Transverse colon (tissue), 4 donors: Measurements from ENCODE around the gene TPST2. TPM values are rescaled to one million over a fixed set of nuclear protein-coding genes. Genes with fewer than 3 reads are reported as not detected.

ENCODE experiments used
- DNase-seq: peaks from one replicate; pipeline ENCODE4 v3.0.0-alpha.2; 2019
- H3K27ac ChIP-seq, 4 donors: fragments of 200-600 bp; sonication (generic); 2 replicates each; pipeline ENCODE4 v1.5.1; 2016 to 2018; ENCODE audit warnings: inconsistent platforms in 4 of 4
- H3K27me3 ChIP-seq: fragments of 200-600 bp; sonication (generic); 2 replicates; pipeline ENCODE4 v1.5.1; 2017; ENCODE audit warnings: inconsistent platforms
- H3K36me3 ChIP-seq, 4 donors: fragments of 200-600 bp; sonication (generic); 2 replicates each; pipeline ENCODE4 v1.5.1; 2017 to 2019; ENCODE audit warnings: inconsistent platforms in 4 of 4
- H3K4me1 ChIP-seq, 4 donors: fragments of 200-600 bp; sonication (generic); 2 replicates each; pipeline ENCODE4 v1.5.1; 2017 to 2020; ENCODE audit warnings: inconsistent platforms in 4 of 4
- H3K4me3 ChIP-seq, 4 donors: fragments of 200-600 bp; sonication (generic); 1 replicate in 1 of 4; 2 replicates in 3 of 4; pipeline versions ENCODE4 v1.5.1 to v1.6.1; 2017 to 2019; ENCODE audit warnings: inconsistent platforms in 4 of 4
- H3K9me3 ChIP-seq, 2 donors: fragments of 200-600 bp; sonication (generic); 2 replicates each; pipeline ENCODE4 v1.5.1; 2017 to 2019; ENCODE audit warnings: inconsistent platforms in 2 of 2
- EP300 ChIP-seq: sonication (generic); formaldehyde crosslinking; IDR thresholded peaks from one replicate; pipeline ENCODE4 v1.6.1; 2017; ENCODE audit warnings: antibody characterized with exemption, low read depth
- POLR2A ChIP-seq: fragments of 450-650 bp; IDR thresholded peaks from one replicate; pipeline ENCODE4 v1.6.1; 2016; ENCODE audit warnings: antibody characterized with exemption, mild to moderate bottlenecking, moderate library complexity
- POLR2AphosphoS5 ChIP-seq, 3 donors: sonication (generic); formaldehyde crosslinking; IDR thresholded peaks; one replicate each; pipeline ENCODE4 v1.6.1; 2016; ENCODE audit warnings: antibody characterized with exemption in 3 of 3
- WGBS, 2 donors: methylation state at CpG; one replicate each; pipeline ENCODE4 v1.1.5; 2018; ENCODE audit warnings: low coverage in 1 of 2; 5-methylcytosine and 5-hydroxymethylcytosine counted together
- in situ Hi-C, 4 donors: fragments of 200-750 bp; cut with MboI; loops; one replicate each; pipeline versions ENCODE4 v1.15.0 to v1.15.1; 2017; ENCODE audit warnings: low sequenced_read_pairs in 3 of 4, low pct_ligation_motif_present in 1 of 4, low pct_unique_long_range_greater_than_20kb in 1 of 4
- intact Hi-C: fragments of 100-400 bp; cut with DNase I; formaldehyde crosslinking; loops from one replicate; pipeline ENCODE4 v1.15.1; 2023; ENCODE audit warnings: low total_unique reads
- total RNA-seq, 4 donors: library from RNA; depleted of rRNA; stranded (reverse); fragments of >200 nt; gene quantifications; one replicate each; pipeline ENCODE4 v1.1.0, GENCODE V29; 2016
- TF ChIP-seq, protein P1 (sequence below), 5 experiments: fragments of 200-600 bp in 3 of 5; fragments of 450-650 bp in 2 of 5; sonication (generic) in 3 of 5; IDR thresholded peaks; 1 replicate in 2 of 5; 2 replicates in 3 of 5; pipeline ENCODE4 v1.5.1; 2016 to 2017; ENCODE audit warnings: antibody characterized with exemption in 5 of 5, inconsistent platforms in 3 of 5, mild to moderate bottlenecking in 2 of 5, moderate library complexity in 1 of 5

The TPST2 gene
- total RNA-seq, 4 donors from 2014 or later, result 14.3 to 35.6 (median 26.8) TPM

DNA sequence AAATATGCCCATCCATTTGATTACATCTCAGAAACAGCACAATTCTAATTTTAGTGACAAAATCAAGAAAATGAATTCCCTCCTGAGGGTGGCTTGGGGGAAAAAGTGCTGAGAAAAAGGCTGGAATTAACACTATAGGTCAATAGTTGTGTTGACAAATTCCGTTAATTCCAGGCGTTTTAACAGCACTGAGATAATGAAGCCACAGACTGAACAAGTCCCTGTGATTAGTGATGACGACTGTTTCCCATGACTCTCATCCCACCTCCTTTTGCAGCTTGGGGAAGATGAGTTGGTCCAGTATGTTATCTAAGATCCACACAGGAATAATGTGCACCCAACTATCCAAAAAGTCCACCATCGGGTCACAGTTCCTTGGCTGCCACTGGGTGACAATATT, 93.5 kb downstream of the TPST2 start:
- 85 to 93% methylated on average over 4 of the region's 4 CpGs for WGBS, 2 donors
- TF ChIP-seq, protein P1, sequence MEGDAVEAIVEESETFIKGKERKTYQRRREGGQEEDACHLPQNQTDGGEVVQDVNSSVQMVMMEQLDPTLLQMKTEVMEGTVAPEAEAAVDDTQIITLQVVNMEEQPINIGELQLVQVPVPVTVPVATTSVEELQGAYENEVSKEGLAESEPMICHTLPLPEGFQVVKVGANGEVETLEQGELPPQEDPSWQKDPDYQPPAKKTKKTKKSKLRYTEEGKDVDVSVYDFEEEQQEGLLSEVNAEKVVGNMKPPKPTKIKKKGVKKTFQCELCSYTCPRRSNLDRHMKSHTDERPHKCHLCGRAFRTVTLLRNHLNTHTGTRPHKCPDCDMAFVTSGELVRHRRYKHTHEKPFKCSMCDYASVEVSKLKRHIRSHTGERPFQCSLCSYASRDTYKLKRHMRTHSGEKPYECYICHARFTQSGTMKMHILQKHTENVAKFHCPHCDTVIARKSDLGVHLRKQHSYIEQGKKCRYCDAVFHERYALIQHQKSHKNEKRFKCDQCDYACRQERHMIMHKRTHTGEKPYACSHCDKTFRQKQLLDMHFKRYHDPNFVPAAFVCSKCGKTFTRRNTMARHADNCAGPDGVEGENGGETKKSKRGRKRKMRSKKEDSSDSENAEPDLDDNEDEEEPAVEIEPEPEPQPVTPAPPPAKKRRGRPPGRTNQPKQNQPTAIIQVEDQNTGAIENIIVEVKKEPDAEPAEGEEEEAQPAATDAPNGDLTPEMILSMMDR (IDR thresholded peaks at IDR 0.05), result no peak
- TF ChIP-seq EP300 (no peak), POLR2A (no peak), POLR2AphosphoS5 (IDR thresholded peaks at IDR 0.05) (no peak)
- H3K27ac ChIP-seq, result no peak overlapping the region
- no peaks in the 10 kb centered on the region for H3K9me3 ChIP-seq
- H3K36me3 ChIP-seq, result peaks cover 0 to 90% (median 42%) of the 10 kb centered on the region in 4 donors
- in situ Hi-C loops, result no loop called here
- no peaks in the 10 kb centered on the region for H3K27me3 ChIP-seq
- H3K4me3 ChIP-seq, result no peak overlapping the region
- H3K4me1 ChIP-seq, result no peaks in the 10 kb centered on the region
- intact Hi-C loops, result no loop called here
- no peak for DNase-seq

DNA sequence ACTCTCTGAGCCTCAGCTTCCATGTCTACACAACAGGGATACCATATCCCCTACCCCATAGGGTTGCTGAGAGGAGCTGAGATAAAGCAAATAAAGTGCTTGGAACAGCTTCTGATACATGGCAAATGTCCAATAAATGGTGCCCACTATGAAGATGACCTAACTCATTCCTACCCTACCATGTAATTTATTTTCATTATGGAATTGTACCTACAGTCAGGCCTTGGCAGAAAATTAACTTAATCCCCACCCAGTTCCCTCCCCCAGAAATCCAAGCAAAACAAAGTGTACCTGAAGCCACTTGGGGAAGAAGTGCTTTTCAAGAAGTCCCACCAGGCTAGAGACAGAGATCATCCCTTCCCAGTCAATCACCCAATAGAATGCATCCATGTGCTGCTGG, 95.4 kb downstream of the TPST2 start:
- peaks cover 0 to 89% (median 37%) of the 10 kb centered on the region in 4 donors for H3K36me3 ChIP-seq
- DNase-seq, result no peak
- H3K27me3 ChIP-seq, result no peaks in the 10 kb centered on the region
- H3K27ac ChIP-seq, result no peak overlapping the region
- no peak overlapping the region for H3K4me3 ChIP-seq
- H3K4me1 ChIP-seq, result no peaks in the 10 kb centered on the region
- no peaks in the 10 kb centered on the region for H3K9me3 ChIP-seq
- intact Hi-C loops, result no loop called here
- in situ Hi-C loops, result no loop called here
- TF ChIP-seq POLR2AphosphoS5 (IDR thresholded peaks at IDR 0.05), result no peak
- no peak for TF ChIP-seq EP300
- TF ChIP-seq, protein P1 (IDR thresholded peaks at IDR 0.05), result no peak
- TF ChIP-seq POLR2A, result no peak

DNA sequence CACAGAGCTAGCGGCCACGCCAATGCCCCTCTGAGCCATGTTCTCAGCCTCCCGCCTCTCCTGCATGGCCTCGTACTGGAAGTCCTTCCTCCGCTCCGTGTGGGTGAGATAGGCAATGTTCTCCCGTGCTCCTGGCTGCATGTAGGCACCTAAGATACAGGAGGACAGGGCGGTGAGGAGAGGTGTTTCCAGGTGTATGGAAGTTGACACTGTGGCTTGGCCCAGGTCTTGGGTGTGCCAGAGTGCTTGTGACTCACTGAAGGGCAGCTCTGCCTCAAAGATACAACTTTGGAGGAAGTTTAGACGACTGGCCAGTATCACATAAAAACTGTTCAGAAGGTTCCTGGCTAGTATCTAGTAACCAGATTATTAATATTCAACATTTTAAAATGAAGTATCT, 97.7 kb downstream of the TPST2 start:
- in situ Hi-C loops (no loop called here), intact Hi-C loops (no loop called here)
- no peak for TF ChIP-seq POLR2A
- no peak for TF ChIP-seq POLR2AphosphoS5 (IDR thresholded peaks at IDR 0.05)
- TF ChIP-seq EP300, result no peak
- TF ChIP-seq, protein P1 (IDR thresholded peaks at IDR 0.05), result no peak
- no peak for DNase-seq
- 54 to 94% methylated on average over 1 to 9 of the region's 9 CpGs for WGBS, 2 donors
- H3K9me3 ChIP-seq, result no peaks in the 10 kb centered on the region
- H3K27me3 ChIP-seq, result no peaks in the 10 kb centered on the region
- no peaks in the 10 kb centered on the region for H3K4me1 ChIP-seq
- H3K36me3 ChIP-seq, result peaks cover 0 to 71% (median 31%) of the 10 kb centered on the region in 4 donors
- no peak overlapping the region for H3K27ac ChIP-seq
- H3K4me3 ChIP-seq, result no peak overlapping the region

DNA sequence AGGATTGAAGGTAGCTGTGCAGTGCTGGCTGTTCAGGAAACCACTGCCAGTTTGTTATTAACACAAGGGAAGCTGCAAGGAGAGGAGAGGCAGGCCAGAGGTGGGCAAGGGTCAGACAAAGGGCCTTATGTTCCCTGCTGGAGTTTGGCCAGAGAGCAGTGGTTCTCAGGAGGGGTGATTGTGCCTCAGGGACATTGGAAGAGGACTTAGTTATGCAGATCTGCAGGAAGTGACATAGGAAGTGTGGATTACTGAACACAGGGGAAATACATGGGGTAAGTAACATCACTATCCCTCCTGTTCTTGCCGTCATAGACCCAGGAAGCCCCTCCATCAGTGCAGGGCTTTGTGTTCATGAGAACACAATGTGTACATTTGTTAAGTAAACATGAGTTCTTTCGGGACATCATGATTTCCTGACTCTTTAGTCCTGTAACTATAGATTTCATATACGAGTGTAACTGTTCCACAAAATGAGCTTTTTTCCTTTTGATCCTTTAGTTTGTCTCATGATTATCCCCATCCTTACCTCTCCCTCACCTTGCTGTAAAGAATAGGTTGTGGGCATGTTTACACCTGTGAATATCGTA, 100.4 kb downstream of the TPST2 start:
- in situ Hi-C loops, result no loop called here
- no peak for DNase-seq
- intact Hi-C loops, result loop anchor here (5.0 kb wide), 1 partner anchor 1613 kb away; no protein-coding TSS in a partner anchor

More for the DNA sequence above, 100.4 kb downstream of the TPST2 start:
- Histone ChIP-seq H3K36me3 (peaks cover 0 to 44% (median 19%) of the 10 kb centered on the region in 4 donors), H3K9me3 (no peaks in the 10 kb centered on the region), H3K4me1 (peaks cover 3 to 13% (median 7%) of the 10 kb centered on the region in 4 donors), H3K4me3 (no peak overlapping the region), H3K27me3 (no peaks in the 10 kb centered on the region), H3K27ac (no peak overlapping the region)
- WGBS, 2 donors, result 64 to 77% methylated on average over 4 of the region's 4 CpGs
- TF ChIP-seq POLR2AphosphoS5 (IDR thresholded peaks at IDR 0.05), result no peak
- TF ChIP-seq EP300, result no peak
- TF ChIP-seq POLR2A, result no peak
- TF ChIP-seq, protein P1 (IDR thresholded peaks at IDR 0.05), result no peak
